H1 (cell line): ENCODE data around the gene FAM81A. TPM values are rescaled to one million over a fixed set of nuclear protein-coding genes. Genes with fewer than 3 reads are reported as not detected.

ENCODE experiments used
- CTCF ChIA-PET: fragments of 300-600 bp; sonication (Branson Sonifier 250); formaldehyde crosslinking; loops from one replicate; lab custom pipeline; 2021; ENCODE audit not compliant: partially characterized antibody; lab: Charles Lee
- POLR2A ChIA-PET: fragments of 300-600 bp; sonication (Branson Sonifier 250); formaldehyde crosslinking; loops from one replicate; lab custom pipeline; 2021; ENCODE audit warnings: inconsistent platforms; ENCODE audit not compliant: partially characterized antibody; lab: Charles Lee
- DNase-seq, 2 experiments: peaks; one replicate each; pipeline versions ENCODE4 v3.0.0 to v3.0.0-alpha.2; 2010 to 2022; ENCODE audit warnings: low spot score in 2 of 2, low read depth in 1 of 2, mixed read lengths in 1 of 2
- FAIRE-seq: peaks from 2 replicates; lab custom pipeline; 2011; peaks lifted over from hg19 to GRCh38; lab: Jason Lieb, UNC
- H2AFZ ChIP-seq: 2 replicates; pipeline ENCODE4 v1.8.1; 2012; ENCODE audit warnings: low read length, inconsistent platforms
- H2AK5ac ChIP-seq: 2 replicates; pipeline ENCODE4 v1.6.1; 2013; ENCODE audit warnings: low read depth, low read length
- H2BK120ac ChIP-seq: replicated peaks from 2 replicates; pipeline ENCODE3; 2013; ENCODE audit warnings: low read depth, low read length, inconsistent platforms
- H2BK12ac ChIP-seq: 2 replicates; pipeline ENCODE4 v1.6.1; 2013; ENCODE audit warnings: low read depth, low read length
- H2BK15ac ChIP-seq: 2 replicates; pipeline ENCODE4 v1.6.1; 2013; ENCODE audit warnings: low read length
- H2BK20ac ChIP-seq: 2 replicates; pipeline ENCODE4 v1.6.1; 2013; ENCODE audit warnings: low read length
- H2BK5ac ChIP-seq: 2 replicates; pipeline ENCODE4 v1.6.1; 2013; ENCODE audit warnings: low read depth, low read length
- H3K14ac ChIP-seq: 2 replicates; pipeline ENCODE4 v1.6.1; 2013; ENCODE audit warnings: inconsistent platforms; ENCODE audit not compliant: insufficient read length
- H3K18ac ChIP-seq: 2 replicates; pipeline ENCODE4 v1.6.1; 2013; ENCODE audit warnings: low read length; ENCODE audit errors: extremely low read depth
- H3K23ac ChIP-seq: 2 replicates; pipeline ENCODE4 v1.6.1; 2013; ENCODE audit warnings: inconsistent platforms; ENCODE audit not compliant: insufficient read length
- H3K23me2 ChIP-seq: 2 replicates; pipeline ENCODE4 v1.6.1; 2013; ENCODE audit warnings: low read depth, low read length
- H3K27ac ChIP-seq: 2 replicates; pipeline ENCODE4 v1.6.1; 2011; ENCODE audit warnings: low read depth, low read length, inconsistent platforms
- H3K27me3 ChIP-seq, 4 experiments: replicated peaks in 1 of 4; 1 replicate in 1 of 4; 2 replicates in 3 of 4; pipeline versions ENCODE4 v1.6.1 to v1.8.1; 2011 to 2013; ENCODE audit warnings: low read length in 3 of 4, mild to moderate bottlenecking in 3 of 4, inconsistent platforms in 2 of 4, mixed read lengths in 2 of 4, moderate library complexity in 1 of 4; ENCODE audit not compliant: control insufficient read depth in 3 of 4, insufficient read depth in 3 of 4; ENCODE audit errors: extremely low read depth in 1 of 4
- H3K36me3 ChIP-seq, 4 experiments: 2 replicates each; pipeline versions ENCODE4 v1.6.1 to v1.8.1; 2011 to 2013; ENCODE audit warnings: mild to moderate bottlenecking in 4 of 4, low read length in 3 of 4, moderate library complexity in 2 of 4, control low read depth in 1 of 4, inconsistent platforms in 1 of 4; ENCODE audit not compliant: insufficient read depth in 4 of 4, control insufficient read depth in 2 of 4
- H3K4ac ChIP-seq: replicated peaks from 2 replicates; pipeline ENCODE3; 2013; ENCODE audit warnings: low read length, low read depth, mixed read lengths, inconsistent platforms; ENCODE audit not compliant: insufficient read length
- H3K4me1 ChIP-seq, 4 experiments: replicated peaks in 1 of 4; 1 replicate in 1 of 4; 2 replicates in 3 of 4; pipeline versions ENCODE4 v1.6.1 to v1.8.1; 2011 to 2013; ENCODE audit warnings: low read length in 3 of 4, inconsistent platforms in 2 of 4, mixed read lengths in 1 of 4; ENCODE audit not compliant: insufficient read depth in 4 of 4, control insufficient read depth in 3 of 4
- H3K4me2 ChIP-seq, 2 experiments: 2 replicates each; pipeline versions ENCODE4 v1.6.1 to v1.8.1; 2011 to 2013; ENCODE audit warnings: low read depth in 2 of 2, low read length in 2 of 2, control low read depth in 1 of 2, inconsistent platforms in 1 of 2, mild to moderate bottlenecking in 1 of 2; ENCODE audit not compliant: insufficient read depth in 1 of 2
- H3K4me3 ChIP-seq, 4 experiments: fragments of 200-600, 300-600 bp in 1 of 4; sonication (generic), shearing (Covaris generic), sonication (Bioruptor Twin) in 1 of 4; 2 replicates each; pipeline versions ENCODE4 v1.5.1 to v1.8.1; 2011 to 2016; ENCODE audit warnings: low read length in 4 of 4, low read depth in 3 of 4, control low read depth in 2 of 4, inconsistent platforms in 2 of 4, mild to moderate bottlenecking in 2 of 4, mixed read lengths in 1 of 4, moderate library complexity in 1 of 4; ENCODE audit not compliant: insufficient read depth in 2 of 4; ENCODE audit errors: extremely low read depth in 1 of 4
- H3K56ac ChIP-seq: replicated peaks from 2 replicates; pipeline ENCODE3; 2013; ENCODE audit warnings: low read depth, mild to moderate bottlenecking, mixed read lengths, low read length, inconsistent platforms; ENCODE audit not compliant: insufficient read length
- H3K79me1 ChIP-seq: 2 replicates; pipeline ENCODE4 v1.6.1; 2013; ENCODE audit warnings: low read depth, low read length, control low read depth
- H3K79me2 ChIP-seq, 2 experiments: 2 replicates each; pipeline versions ENCODE4 v1.6.1 to v1.8.1; 2012 to 2013; ENCODE audit warnings: low read length in 2 of 2, mild to moderate bottlenecking in 2 of 2, inconsistent platforms in 1 of 2; ENCODE audit not compliant: insufficient read depth in 2 of 2, control insufficient read depth in 1 of 2
- H3K9ac ChIP-seq, 4 experiments: replicated peaks in 1 of 4; 1 replicate in 1 of 4; 2 replicates in 3 of 4; pipeline versions ENCODE4 v1.6.1 to v1.8.1; 2011 to 2013; ENCODE audit warnings: low read depth in 3 of 4, low read length in 3 of 4, control low read depth in 2 of 4, mild to moderate bottlenecking in 2 of 4, moderate library complexity in 2 of 4, inconsistent platforms in 1 of 4; ENCODE audit errors: extremely low read depth in 1 of 4
- H3K9me3 ChIP-seq, 2 experiments: 2 replicates each; pipeline versions ENCODE4 v1.6.1 to v1.8.1; 2012 to 2013; ENCODE audit warnings: mild to moderate bottlenecking in 2 of 2, moderate library complexity in 2 of 2, control low read depth in 1 of 2, inconsistent platforms in 1 of 2, low read depth in 1 of 2, low read length in 1 of 2, mixed read lengths in 1 of 2; ENCODE audit not compliant: insufficient read depth in 2 of 2
- H4K20me1 ChIP-seq, 2 experiments: replicated peaks in 1 of 2; 2 replicates each; pipeline versions ENCODE3 to v1.8.1; 2011 to 2013; ENCODE audit warnings: inconsistent platforms in 2 of 2, low read length in 2 of 2, mild to moderate bottlenecking in 1 of 2; ENCODE audit not compliant: insufficient read depth in 2 of 2, control insufficient read depth in 1 of 2
- H4K5ac ChIP-seq: 2 replicates; pipeline ENCODE4 v1.6.1; 2013; ENCODE audit warnings: low read length, low read depth, mixed read lengths, inconsistent platforms; ENCODE audit not compliant: insufficient read length
- H4K8ac ChIP-seq: 2 replicates; pipeline ENCODE4 v1.8.0; 2013; ENCODE audit warnings: mild to moderate bottlenecking, moderate library complexity, low read length, inconsistent platforms; ENCODE audit not compliant: insufficient read depth; ENCODE audit errors: extremely low read depth
- H4K91ac ChIP-seq: replicated peaks from 2 replicates; pipeline ENCODE3; 2013; ENCODE audit warnings: low read length, mixed read lengths, inconsistent platforms; ENCODE audit not compliant: insufficient read length
- ATF2 ChIP-seq: IDR thresholded peaks from 2 replicates; pipeline ENCODE4 v1.6.1; 2012; ENCODE audit warnings: low read length, inconsistent platforms
- CBX5 ChIP-seq: fragments of 300-800, 300-1000 bp; sonication (generic); IDR thresholded peaks from 2 replicates; pipeline ENCODE4 v1.7.1; 2016; ENCODE audit warnings: antibody characterized with exemption, low read length, low read depth
- GABPA ChIP-seq: IDR thresholded peaks from 2 replicates; pipeline ENCODE4 v1.6.1; 2011; ENCODE audit warnings: mild to moderate bottlenecking, low read length, moderate library complexity, borderline replicate concordance; ENCODE audit not compliant: insufficient read depth
- MAFK ChIP-seq: IDR thresholded peaks from 2 replicates; pipeline ENCODE4 v1.6.1; 2012; ENCODE audit warnings: low read depth, mild to moderate bottlenecking, improper control_type of control experiment, low read length
- PHF8 ChIP-seq: fragments of 200-600 bp; sonication (generic); conservative IDR thresholded peaks from 2 replicates; pipeline ENCODE4 v1.7.1; 2012; ENCODE audit warnings: low read depth, mild to moderate bottlenecking, inconsistent platforms, low read length, moderate library complexity
- SP1 ChIP-seq: IDR thresholded peaks from 2 replicates; pipeline ENCODE4 v1.6.1; 2011; ENCODE audit warnings: low read depth, low read length
- TAF7 ChIP-seq: optimal IDR thresholded peaks from 2 replicates; pipeline ENCODE3; 2011; ENCODE audit warnings: low read depth, mild to moderate bottlenecking, inconsistent platforms, low read length, moderate library complexity, borderline replicate concordance
- WGBS, 2 experiments: shearing (Covaris generic) in 1 of 2; methylation state at CpG; one replicate each; pipeline versions ENCODE4 v1.1.6 to v1.1.7; 2013 to 2015; ENCODE audit warnings: low lambda C conversion rate in 2 of 2, mixed read lengths in 2 of 2, inconsistent platforms in 1 of 2, low coverage in 1 of 2, missing lambda C conversion rate in 1 of 2; ENCODE audit not compliant: insufficient replicate concordance in 2 of 2, insufficient coverage in 1 of 2, insufficient read length in 1 of 2; ENCODE audit errors: extremely low coverage in 1 of 2, missing lambda C conversion rate in 1 of 2; 5-methylcytosine and 5-hydroxymethylcytosine counted together
- polyA plus RNA-seq, 7 experiments: library from polyadenylated mRNA; depleted of rRNA in 3 of 7; stranded (reverse) in 5 of 7; unstranded in 2 of 7; fragments of >200 nt in 5 of 7; fragments of 200-250 nt in 2 of 7; gene quantifications; 1 replicate in 5 of 7; 2 replicates in 1 of 7; 4 replicates in 1 of 7; pipeline versions ENCODE4 v1.2.1 to v1.2.3, GENCODE V29; 2011 to 2013; ENCODE audit warnings: missing spikeins in 2 of 7, mixed read lengths in 2 of 7
- total RNA-seq: library from RNA; stranded (reverse); fragmentation: NEBNext Ultra II Directional; extraction: Animal tissue kit (Norgen Biotek cat#: 25700); gene quantifications from 2 replicates; pipeline ENCODE4 v1.2.1, GENCODE V29; 2021
- TF ChIP-seq, protein P1 (sequence below): IDR thresholded peaks from 2 replicates; pipeline ENCODE4 v1.6.1; 2011; ENCODE audit warnings: low read length, improper control_type of control experiment

Gene FAM81A
- total and polyA plus RNA-seq, 2 of the 8 experiments (the other 6 are each of a cell fraction or from before 2014, with no cell fraction given) = 0.56 to 3.0 TPM

DNA sequence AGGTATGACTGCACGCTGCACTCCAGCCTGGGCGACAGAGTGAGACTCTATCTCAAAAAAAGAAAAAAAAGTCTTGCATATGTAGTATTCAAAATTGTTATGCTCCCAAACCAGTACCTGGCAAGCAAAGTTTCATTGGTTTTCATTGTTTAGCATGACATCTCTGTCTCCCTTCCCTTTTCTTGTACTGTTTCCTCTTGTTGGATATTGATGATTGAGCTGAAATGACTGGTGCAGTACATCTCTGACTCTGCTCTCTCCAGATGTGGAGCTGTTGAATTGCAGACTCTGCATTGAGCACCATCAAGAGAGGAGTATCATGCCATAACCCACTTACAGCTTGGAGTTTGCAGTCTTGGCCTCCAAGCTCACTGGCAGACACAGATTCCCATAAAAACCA, 77.2 kb downstream of the FAM81A start:
- CTCF ChIA-PET = interaction anchor here (0.6 to 8.3 kb wide), 11 partner anchors 9 to 268 kb away, joined by 3 to 54 read pairs (median 4); no protein-coding TSS in a partner anchor
- no peak overlapping the region for H2AFZ ChIP-seq
- DNase-seq = no peak

More for the DNA sequence above, 77.2 kb downstream of the FAM81A start:
- Histone ChIP-seq H3K14ac (no peak overlapping the region), H4K8ac (no peak overlapping the region), H2AK5ac (no peak overlapping the region), H3K27ac (no peak overlapping the region), H3K79me2 (no peaks in the 10 kb centered on the region), H3K27me3 (no peaks in the 10 kb centered on the region), H3K18ac (no peak overlapping the region), H3K4me2 (no peak overlapping the region), H3K56ac (no peak overlapping the region), H2BK120ac (no peak overlapping the region), H3K9me3 (no peaks in the 10 kb centered on the region), H4K91ac (no peak overlapping the region), H4K5ac (no peak overlapping the region), H3K4ac (no peak overlapping the region), H2BK15ac (no peak overlapping the region), H3K4me1 (no peaks in the 10 kb centered on the region), H3K9ac (no peak overlapping the region), H3K4me3 (no peak overlapping the region), H3K79me1 (no peaks in the 10 kb centered on the region), H3K23ac (no peak overlapping the region), H2BK20ac (no peak overlapping the region), H3K23me2 (no peaks in the 10 kb centered on the region; the same call in 1 of the 2 replicates), H2BK12ac (no peak overlapping the region), H4K20me1 (no peaks in the 10 kb centered on the region), H3K36me3 (no peaks in the 10 kb centered on the region)
- FAIRE-seq = no peak
- WGBS, 2 experiments = 97% methylated on average over 2 of the region's 2 CpGs; no CpG with 5 or more reads in 1 of the 2 experiments
- POLR2A ChIA-PET = interaction anchor here (1.4 kb wide), 1 partner anchor 581 kb away, joined by 4 read pairs; no protein-coding TSS in a partner anchor
- TF ChIP-seq ATF2 (no peak), PHF8 (no peak), TAF7 (no peak), SP1 (no peak), GABPA (no peak), CBX5 (no peak), MAFK (no peak)
- TF ChIP-seq, protein P1, sequence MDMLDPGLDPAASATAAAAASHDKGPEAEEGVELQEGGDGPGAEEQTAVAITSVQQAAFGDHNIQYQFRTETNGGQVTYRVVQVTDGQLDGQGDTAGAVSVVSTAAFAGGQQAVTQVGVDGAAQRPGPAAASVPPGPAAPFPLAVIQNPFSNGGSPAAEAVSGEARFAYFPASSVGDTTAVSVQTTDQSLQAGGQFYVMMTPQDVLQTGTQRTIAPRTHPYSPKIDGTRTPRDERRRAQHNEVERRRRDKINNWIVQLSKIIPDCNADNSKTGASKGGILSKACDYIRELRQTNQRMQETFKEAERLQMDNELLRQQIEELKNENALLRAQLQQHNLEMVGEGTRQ = no peak
- TF ChIP-seq, all 59 proteins: peak for 0
- no peak overlapping the region for H2BK5ac ChIP-seq
